Non-pigmented ciliary epithelial cell (primary cell): Measurements from ENCODE around the gene LARGE1.

Experiments used
- DNase-seq: peaks from one replicate; pipeline ENCODE4 v3.0.0-alpha.2; 2010; ENCODE audit warnings: low read depth

Gene LARGE1

DNA sequence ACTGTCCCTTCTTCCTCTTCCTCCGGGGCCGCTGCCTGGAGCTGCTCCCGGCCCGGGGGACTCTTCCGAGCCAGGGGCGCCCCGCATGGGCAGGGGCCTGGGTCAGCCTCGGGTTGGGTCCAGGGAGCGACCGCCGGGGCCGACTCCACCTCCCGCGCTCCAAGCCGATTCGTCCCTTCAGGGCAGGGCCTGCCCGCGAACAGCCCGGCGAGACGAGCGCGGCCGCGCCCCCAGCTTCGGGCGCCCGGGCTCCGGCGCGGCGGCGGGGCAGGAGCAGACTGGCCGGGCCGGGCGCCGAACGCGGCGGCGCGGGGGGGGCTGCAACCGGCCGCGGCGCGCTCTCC lies at the start of gene LARGE1:
TSS of gene LARGE1 (minus strand) at position 280 of the 344 bp plus-strand sequence.
- DNase-seq, result no peak

GRCh38 chr22:33969045-33969444 lies 48.8 kb upstream of the LARGE1 start:
- DNase-seq, result no peak

- no peak for DNase-seq
These were observed 43.8 kb upstream of the LARGE1 start for GRCh38 chr22:33964121-33964520.

DNA sequence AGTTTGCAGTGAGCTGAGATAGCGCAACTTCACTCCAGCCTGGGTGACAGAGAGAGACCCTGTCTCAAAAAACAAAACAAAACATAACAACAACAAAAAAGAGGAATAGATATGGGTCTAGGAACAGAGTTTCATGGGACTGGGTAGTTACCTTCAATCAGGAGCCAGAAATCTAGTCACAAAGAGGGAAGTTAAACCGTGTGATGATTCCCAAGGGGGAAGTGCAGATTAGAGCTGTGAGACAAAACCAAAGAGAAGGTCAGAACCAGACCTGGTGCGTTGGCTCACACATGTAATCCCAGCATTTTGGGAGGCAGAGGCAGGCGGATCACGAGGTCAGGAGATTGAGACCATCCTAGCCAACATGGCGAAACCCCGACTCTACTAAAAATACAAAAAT lies 42.1 kb upstream of the LARGE1 start:
- no peak for DNase-seq

- DNase-seq, result no peak
These were observed 38.5 kb upstream of the LARGE1 start for GRCh38 chr22:33958741-33959140.

- DNase-seq, result no peak
These were observed 36.8 kb upstream of the LARGE1 start for GRCh38 chr22:33957086-33957485.

GRCh38 chr22:33952776-33953175 lies 32.5 kb upstream of the LARGE1 start:
- DNase-seq, result no peak

GRCh38 chr22:33940741-33941140 lies 20.5 kb upstream of the LARGE1 start:
- DNase-seq, result no peak

DNA sequence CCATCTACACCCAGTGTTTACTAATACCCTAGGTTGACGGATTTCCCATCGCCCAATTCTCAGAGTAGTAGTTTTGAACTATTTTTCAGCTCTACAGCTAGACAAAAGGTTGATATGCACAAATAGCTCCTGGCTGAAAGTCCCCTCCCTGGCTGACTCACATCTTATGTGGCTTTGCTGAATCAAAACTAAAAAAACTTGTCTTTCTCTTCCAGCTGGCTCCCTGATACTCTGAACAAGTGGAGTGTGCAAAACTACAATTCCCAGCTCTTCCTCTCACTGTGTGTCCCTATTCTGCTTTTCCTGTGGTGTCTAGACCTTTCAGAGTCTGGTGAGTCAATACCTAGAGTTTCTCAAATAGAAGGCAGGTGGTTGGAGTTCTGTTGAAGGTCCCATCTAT lies 12.7 kb upstream of the LARGE1 start:
- DNase-seq, result no peak

GRCh38 chr22:33931406-33931805 lies 11.1 kb upstream of the LARGE1 start:
- DNase-seq, result no peak

GRCh38 chr22:33927752-33928151 lies 7.5 kb upstream of the LARGE1 start:
- no peak for DNase-seq

DNA sequence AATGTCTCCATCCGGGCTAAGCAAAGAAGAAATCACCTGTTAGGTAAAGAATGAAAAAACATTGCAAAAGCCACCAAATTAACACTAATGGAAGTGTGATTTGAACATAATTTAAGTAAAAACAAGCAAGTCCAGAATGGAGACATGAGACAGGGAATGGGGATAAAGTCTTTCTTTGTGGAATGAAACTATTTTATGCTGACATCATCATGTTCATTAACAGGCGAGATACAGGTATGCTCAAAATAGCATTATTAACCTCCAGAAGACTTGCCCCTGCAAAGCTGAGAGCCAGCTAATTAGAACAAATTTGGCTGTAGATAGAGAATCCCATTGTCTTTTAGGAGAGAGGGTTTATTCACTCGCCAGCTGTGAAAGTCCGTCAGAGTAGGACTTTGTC lies 4.9 kb upstream of the LARGE1 start:
- DNase-seq, result no peak

GRCh38 chr22:33923660-33924246 lies 3.5 kb upstream of the LARGE1 start:
- DNase-seq, result no peak

DNA sequence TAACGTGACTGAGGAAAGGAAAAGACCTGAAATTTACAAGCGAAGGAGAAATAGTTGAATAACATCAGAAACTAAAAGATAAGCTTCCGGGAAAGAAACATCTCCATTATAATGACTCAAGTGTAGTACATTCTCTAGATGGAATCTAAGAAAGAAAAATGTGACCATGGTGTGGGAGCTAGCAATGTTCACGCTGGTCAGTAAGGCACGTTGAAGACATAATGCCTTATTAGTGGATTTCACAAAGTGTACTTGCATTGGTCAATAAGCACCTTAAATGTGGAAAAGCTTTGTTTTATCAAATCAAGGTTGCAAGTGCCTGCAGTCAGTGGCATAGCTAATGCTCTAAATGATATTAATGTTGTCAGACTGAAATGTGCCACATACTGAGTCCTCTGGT lies 2.8 kb upstream of the LARGE1 start:
- no peak for DNase-seq

DNA sequence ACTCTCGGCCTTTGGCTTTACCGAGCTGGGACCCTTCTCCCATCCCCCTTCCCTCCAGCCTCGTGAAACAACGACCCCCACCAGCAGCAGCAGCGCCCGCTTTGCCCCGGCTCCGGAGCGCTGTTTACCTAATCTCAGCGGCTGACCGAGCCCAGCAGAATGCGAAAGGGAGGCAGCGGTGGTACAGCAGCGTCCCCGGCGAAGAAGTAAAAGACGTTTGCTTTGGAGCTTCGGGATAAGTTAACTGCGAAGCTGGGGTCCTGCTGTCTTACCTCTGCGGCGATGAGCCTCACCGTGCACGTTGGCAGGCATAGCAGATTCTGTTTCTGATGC lies 2.0 kb upstream of the LARGE1 start:
- DNase-seq, result no peak

DNA sequence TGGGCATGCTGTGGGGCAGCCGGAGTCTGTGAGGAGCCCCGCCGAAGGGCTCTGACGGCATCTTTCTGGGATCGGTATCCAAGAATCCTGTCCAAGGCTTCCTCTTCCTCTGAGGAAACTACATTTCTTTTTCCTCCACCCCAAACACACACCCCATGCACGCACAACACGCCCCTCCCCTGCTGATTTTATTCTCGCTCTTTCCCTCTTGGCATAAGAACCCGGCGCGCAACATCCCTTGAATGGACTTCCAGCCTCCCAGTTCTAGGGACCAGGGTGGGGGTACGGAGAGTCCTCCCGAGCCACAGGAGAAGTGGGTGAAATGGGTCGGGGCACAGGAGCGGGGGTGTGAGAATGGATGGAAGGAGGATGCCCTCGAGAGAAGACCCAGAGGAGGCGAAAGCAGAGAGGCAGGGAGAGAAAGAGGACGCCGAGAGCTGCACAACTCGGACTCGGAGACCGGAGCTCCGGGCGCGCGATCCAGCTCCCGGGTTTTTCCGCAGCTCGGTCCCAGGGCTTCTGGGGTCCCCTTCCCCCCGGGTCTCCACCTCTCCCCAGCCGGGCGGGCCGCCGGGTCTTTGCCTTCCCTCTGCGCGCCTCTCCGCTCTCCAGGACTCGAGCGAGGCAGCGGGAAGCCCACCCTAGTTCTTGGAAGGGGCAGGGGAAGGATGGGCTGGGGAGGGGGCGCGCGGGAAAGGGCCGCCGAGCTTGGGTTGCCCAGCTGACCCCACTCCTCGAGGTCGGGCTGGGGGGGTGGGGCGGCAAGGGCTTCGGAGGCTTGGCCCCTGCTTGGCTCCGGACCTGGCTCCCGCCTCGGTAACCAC lies 1.5 kb upstream of the LARGE1 start:
- DNase-seq, result no peak

GRCh38 chr22:33920927-33921524 lies 750 bp upstream of the LARGE1 start:
- peak; percentile 46 for DNase-seq

DNA sequence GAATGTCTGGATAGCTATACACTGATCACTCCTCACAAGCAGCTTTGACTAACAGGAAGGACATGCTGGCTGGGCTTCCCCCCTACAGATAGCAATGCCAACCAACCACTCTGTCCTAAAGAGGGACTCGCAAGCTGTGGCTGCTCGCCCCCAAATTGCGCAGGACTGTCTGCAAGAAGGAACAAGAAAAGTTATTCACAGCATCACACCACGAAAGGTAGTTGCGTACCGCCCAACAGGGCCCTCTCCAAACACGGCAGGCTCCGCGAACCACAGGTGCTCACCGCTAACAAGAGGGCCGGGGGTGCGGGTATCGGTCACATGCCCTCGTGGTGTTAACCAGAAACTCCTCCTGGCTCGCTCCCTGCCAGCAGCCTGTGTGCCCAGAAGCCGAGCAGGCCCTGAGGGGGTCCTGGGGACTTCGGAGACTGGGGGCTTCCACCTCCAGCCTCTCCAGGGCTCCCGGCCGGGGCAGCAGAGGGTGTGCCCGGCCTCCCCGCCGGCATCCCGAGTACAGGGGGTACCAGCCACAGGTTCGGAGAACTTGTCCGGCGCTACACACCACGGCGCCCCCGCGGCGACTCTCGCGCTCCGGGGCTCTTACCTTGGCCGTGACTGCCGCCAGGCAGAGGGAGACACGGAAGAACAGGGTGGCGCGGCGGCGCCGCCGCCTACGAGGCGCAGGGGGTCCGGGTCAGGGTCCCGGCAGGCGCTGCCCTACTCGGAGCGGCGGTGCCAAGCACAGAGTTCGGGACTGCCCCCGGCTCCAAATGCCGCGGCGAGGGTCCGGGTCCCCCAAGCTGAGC lies 682 bp downstream of the LARGE1 start:
- no peak for DNase-seq

DNA sequence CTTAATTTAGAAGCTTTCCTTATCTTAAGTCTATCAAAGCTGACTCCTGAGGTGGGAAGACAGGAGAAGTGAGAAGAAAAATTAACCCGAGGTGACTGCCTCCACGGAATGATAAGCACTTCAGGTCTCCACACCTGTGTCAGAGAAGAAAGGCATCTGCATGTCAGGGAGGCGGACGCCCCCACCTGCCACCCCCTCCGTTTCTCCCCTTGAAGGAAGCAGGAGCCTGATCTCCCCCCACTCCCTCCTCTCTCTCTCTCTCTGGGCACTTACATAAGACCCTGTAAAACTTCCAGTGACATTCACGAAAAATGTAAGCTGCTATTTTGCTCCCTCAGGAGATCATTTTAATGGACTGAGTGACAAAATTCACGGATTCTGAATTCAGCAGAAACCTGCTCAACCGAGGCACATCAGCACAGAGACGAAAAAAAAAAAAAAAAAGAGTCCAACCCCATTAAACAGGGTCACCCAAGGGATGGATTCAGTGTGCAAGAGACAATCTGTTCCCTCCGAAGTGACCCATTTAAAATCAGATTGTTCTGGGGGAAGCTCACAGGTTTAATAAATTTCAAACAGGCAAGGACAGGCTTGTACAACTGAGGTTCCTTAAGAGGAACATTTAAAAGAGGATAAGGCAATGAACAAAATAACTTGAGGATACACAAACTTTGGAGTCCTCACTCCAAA lies 1.5 kb downstream of the LARGE1 start:
- DNase-seq, result no peak

DNA sequence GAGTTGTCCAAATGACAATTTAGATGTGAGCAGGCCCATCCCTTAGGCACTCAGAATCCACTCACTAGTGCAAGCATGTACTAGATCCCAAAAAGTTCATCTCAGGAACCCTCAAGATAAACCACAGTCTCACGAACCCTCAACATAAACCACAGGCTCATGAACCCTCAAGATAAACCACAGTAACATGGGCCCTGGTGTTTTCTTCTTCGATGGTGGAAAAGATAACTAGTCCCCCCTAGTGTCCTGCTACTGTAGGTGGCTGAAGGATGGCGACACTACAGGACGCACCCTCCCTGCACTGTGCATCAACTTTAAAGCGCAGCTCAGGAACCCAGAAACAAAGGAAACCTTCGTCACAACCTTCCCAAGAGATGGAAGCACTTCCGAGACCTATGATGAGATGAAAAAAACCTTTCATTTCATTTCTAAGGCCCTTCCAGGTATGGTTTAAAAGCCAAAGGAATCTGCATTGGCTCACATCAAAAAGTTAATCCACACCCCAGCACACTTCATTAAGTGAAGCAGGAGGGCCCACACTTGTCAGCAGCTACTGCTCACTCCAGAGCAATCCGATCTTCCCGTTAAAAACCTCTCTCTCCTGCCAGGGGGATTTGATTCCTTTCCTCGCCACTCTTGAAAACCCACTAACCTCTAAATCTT lies 2.4 kb downstream of the LARGE1 start:
- no peak for DNase-seq

DNA sequence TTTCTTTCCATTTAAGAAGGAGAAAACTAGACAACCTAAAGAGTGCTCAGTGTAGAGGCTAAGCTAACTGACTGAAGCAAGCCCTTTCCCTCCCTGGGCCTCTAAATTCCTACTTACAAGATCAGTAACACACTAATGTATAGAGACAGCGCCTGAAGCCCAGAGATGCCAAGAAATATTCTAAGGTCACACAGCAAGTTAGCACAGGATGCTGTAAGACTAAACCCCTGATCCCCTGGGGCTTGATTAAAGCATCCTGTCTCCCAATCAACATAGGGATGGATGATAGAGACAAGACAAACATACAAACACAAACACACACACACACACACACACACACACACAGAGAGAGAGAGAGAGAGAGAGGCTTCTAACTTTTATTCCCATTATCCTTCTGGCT lies 5.6 kb downstream of the LARGE1 start:
- DNase-seq, result no peak

DNA sequence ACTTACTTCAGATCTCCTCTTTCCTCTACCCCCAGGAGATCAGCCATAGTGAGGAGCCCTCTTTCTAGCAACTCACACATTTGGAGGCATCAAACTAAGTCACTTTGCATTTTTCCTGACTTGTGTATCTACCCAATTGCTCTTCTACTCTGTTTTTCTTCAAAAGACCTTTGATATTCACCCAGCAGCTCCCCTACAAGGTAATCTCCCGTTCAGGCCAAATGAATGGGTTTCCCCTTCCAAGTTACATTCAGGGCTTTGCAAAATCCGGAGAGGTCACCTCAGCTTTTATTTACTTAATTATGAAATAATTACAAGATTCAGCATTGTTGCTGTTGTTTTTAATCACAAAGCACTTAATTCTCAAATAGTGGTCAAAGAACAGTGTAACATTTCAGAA lies 6.1 kb downstream of the LARGE1 start:
- no peak for DNase-seq
